ENCODE results near the gene TMUB1.

The TMUB1 gene

GRCh38 chr7:151077705-151078232 is 5.5 kb downstream of the TMUB1 start:
- peaks cover 25% of the 10 kb centered on the region for H3K79me2 ChIP-seq (ENCODE audit: insufficient read depth, low read length)
- H2AFZ ChIP-seq (ENCODE audit: low read depth, low read length, severe bottlenecking): no peak overlapping the region
- H3K9ac ChIP-seq (ENCODE audit: low read length): no peak overlapping the region
- H3K27ac ChIP-seq (ENCODE audit: low read depth, low read length): no peak overlapping the region; the same call in 1 of the 2 replicates
- TF ChIP-seq EZH2phosphoT487 (conservative IDR thresholded peaks at IDR 0.05; ENCODE audit: low read length) (no peak), CTCF (IDR thresholded peaks at IDR 0.05; ENCODE audit: insufficient read depth, low read length, poor library complexity, severe bottlenecking) (no peak)
- H3K4me2 ChIP-seq (ENCODE audit: low read depth, low read length, poor library complexity, severe bottlenecking): no peak overlapping the region
- no peaks in the 10 kb centered on the region for H3K9me3 ChIP-seq (ENCODE audit: insufficient read depth, low read length)
- no peaks in the 10 kb centered on the region for H3K27me3 ChIP-seq (ENCODE audit: low read length)
- H4K20me1 ChIP-seq (ENCODE audit: low read depth, low read length): no peaks in the 10 kb centered on the region
- H3K36me3 ChIP-seq (ENCODE audit: low read length): no peaks in the 10 kb centered on the region
- no peaks in the 10 kb centered on the region for H3K9me2 ChIP-seq (replicated peaks; ENCODE audit: insufficient read depth, low read length)
- peaks cover 10% of the 10 kb centered on the region; the same call in 1 of the 2 replicates for H3F3A ChIP-seq (ENCODE audit: insufficient read depth)
- no peak overlapping the region for H3K4me3 ChIP-seq (ENCODE audit: insufficient read depth, low read length, poor library complexity, severe bottlenecking)

DNA sequence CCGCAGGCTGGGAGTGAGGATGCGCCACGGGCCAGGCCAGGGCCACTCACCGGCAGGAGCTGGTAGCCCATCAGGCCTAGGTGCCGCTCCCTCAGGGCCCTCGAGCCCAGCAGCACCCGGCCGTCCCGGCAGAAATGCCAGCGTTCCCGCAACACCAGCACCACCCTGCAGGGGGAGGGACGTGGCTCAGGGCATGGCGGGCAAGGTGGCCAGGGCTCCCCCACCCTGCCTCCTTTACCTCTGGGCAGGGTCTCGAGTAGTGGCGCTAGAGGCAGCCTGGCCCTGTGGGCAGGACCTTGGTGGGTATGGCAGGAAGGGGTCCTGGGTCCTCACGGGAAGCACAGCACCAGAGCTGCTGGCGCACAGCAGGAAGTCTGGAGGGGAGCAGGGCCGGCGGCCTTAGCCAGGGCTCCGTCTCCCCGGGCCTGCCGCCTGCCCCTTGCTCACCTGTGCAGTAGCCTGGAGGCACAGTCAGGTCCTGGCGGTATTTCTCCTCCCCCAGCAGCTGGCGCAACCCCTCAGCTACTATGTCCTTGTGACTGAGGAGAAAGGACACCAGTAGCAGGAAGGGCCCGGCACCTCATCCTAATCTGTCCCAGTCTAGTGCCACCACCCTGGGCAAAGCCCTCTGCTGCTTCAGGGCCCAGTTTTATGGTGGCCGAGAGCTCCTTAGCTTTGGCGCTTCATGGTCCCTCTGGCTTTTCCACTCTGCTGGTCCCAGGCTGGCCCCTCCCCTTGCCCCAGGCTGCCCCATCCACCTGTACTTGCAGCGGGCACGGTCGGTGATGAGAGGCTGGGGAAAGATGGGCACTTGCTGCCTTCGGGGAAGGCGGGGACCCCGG is 6.2 kb downstream of the TMUB1 start:
- no peaks in the 10 kb centered on the region for H4K20me1 ChIP-seq (ENCODE audit: low read depth, low read length)

GRCh38 chr7:151075978-151076426 is 7.3 kb downstream of the TMUB1 start:
- TF ChIP-seq CTCF (IDR thresholded peaks at IDR 0.05; ENCODE audit: insufficient read depth, low read length, poor library complexity, severe bottlenecking) (no peak), EZH2phosphoT487 (conservative IDR thresholded peaks at IDR 0.05; ENCODE audit: low read length) (no peak)
- Histone ChIP-seq H3K79me2 (ENCODE audit: insufficient read depth, low read length) (peaks cover 15% of the 10 kb centered on the region; the same call in 1 of the 2 replicates), H3K4me2 (ENCODE audit: low read depth, low read length, poor library complexity, severe bottlenecking) (no peak overlapping the region), H3K27ac (ENCODE audit: low read depth, low read length) (no peak overlapping the region), H3F3A (ENCODE audit: insufficient read depth) (peaks cover 10% of the 10 kb centered on the region; the same call in 1 of the 2 replicates), H3K9me3 (ENCODE audit: insufficient read depth, low read length) (no peaks in the 10 kb centered on the region), H3K9me2 (replicated peaks; ENCODE audit: insufficient read depth, low read length) (no peaks in the 10 kb centered on the region), H3K9ac (ENCODE audit: low read length) (no peak overlapping the region), H3K27me3 (ENCODE audit: low read length) (no peaks in the 10 kb centered on the region), H4K20me1 (ENCODE audit: low read depth, low read length) (no peaks in the 10 kb centered on the region), H3K4me3 (ENCODE audit: insufficient read depth, low read length, poor library complexity, severe bottlenecking) (no peak overlapping the region), H2AFZ (ENCODE audit: low read depth, low read length, severe bottlenecking) (no peak overlapping the region), H3K36me3 (ENCODE audit: low read length) (no peaks in the 10 kb centered on the region)

More for the DNA sequence above, 6.2 kb downstream of the TMUB1 start:
- Histone ChIP-seq H3K27ac (ENCODE audit: low read depth, low read length) (no peak overlapping the region), H2AFZ (ENCODE audit: low read depth, low read length, severe bottlenecking) (no peak overlapping the region), H3F3A (ENCODE audit: insufficient read depth) (peaks cover 10% of the 10 kb centered on the region; the same call in 1 of the 2 replicates), H3K9me2 (replicated peaks; ENCODE audit: insufficient read depth, low read length) (no peaks in the 10 kb centered on the region), H3K9me3 (ENCODE audit: insufficient read depth, low read length) (no peaks in the 10 kb centered on the region), H3K9ac (ENCODE audit: low read length) (no peak overlapping the region), H3K4me2 (ENCODE audit: low read depth, low read length, poor library complexity, severe bottlenecking) (no peak overlapping the region), H3K36me3 (ENCODE audit: low read length) (no peaks in the 10 kb centered on the region), H3K79me2 (ENCODE audit: insufficient read depth, low read length) (peaks cover 18% of the 10 kb centered on the region; the same call in 1 of the 2 replicates), H3K27me3 (ENCODE audit: low read length) (no peaks in the 10 kb centered on the region), H3K4me3 (ENCODE audit: insufficient read depth, low read length, poor library complexity, severe bottlenecking) (no peak overlapping the region)
- TF ChIP-seq EZH2phosphoT487 (conservative IDR thresholded peaks at IDR 0.05; ENCODE audit: low read length) (no peak), CTCF (IDR thresholded peaks at IDR 0.05; ENCODE audit: insufficient read depth, low read length, poor library complexity, severe bottlenecking) (no peak)

Data from SU-DHL-6 (cell line).